Testis (tissue), 3 donors: ENCODE data around the gene PALM. TPM values are rescaled to one million over a fixed set of nuclear protein-coding genes. Genes with fewer than 3 reads are reported as not detected.
"Not testable (repeated sequence)": the region's sequence is repeated elsewhere in the genome, so short reads cannot be mapped to it uniquely, and the experiment has no call there.

ENCODE experiments used
- DNase-seq: peaks from one replicate; pipeline ENCODE4 v3.0.0-alpha.2; 2019
- H3K27ac ChIP-seq, 2 donors: fragments of 200-600 bp; sonication (generic); one replicate each; pipeline ENCODE4 v1.5.1; 2019
- H3K27me3 ChIP-seq: fragments of 200-600 bp; sonication (generic); one replicate; pipeline ENCODE4 v1.5.1; 2019
- H3K36me3 ChIP-seq: fragments of 200-600 bp; sonication (generic); one replicate; pipeline ENCODE4 v1.5.1; 2017; ENCODE audit warnings: low read depth; ENCODE audit errors: missing control alignments
- H3K4me1 ChIP-seq: fragments of 200-600 bp; sonication (generic); one replicate; pipeline ENCODE4 v1.5.1; 2019
- H3K4me3 ChIP-seq, 2 donors: fragments of 200-600 bp; sonication (generic); one replicate each; pipeline ENCODE4 v1.5.1; 2017 to 2019
- H3K9me3 ChIP-seq: fragments of 200-600 bp; sonication (generic); one replicate; pipeline ENCODE4 v1.5.1; 2017
- CTCF ChIP-seq, 3 experiments: fragments of 450-650 bp in 2 of 3; fragments of 200-600 bp in 1 of 3; sonication (generic) in 1 of 3; IDR thresholded peaks; one replicate each; pipeline ENCODE4 v1.5.1; 2016 to 2019; ENCODE audit warnings: antibody characterized with exemption in 3 of 3, mild to moderate bottlenecking in 2 of 3, moderate library complexity in 1 of 3
- POLR2A ChIP-seq: fragments of 450-650 bp; IDR thresholded peaks from one replicate; pipeline ENCODE4 v1.6.1; 2017; ENCODE audit warnings: antibody characterized with exemption, mild to moderate bottlenecking, moderate library complexity
- WGBS, 2 donors: methylation state at CpG; one replicate each; pipeline ENCODE4 v1.1.5; 2018; 5-methylcytosine and 5-hydroxymethylcytosine counted together
- intact Hi-C: fragments of 100-400 bp; cut with DNase I; formaldehyde crosslinking; loops from one replicate; pipeline ENCODE4 v1.15.1; 2023; ENCODE audit warnings: low total_unique reads
- polyA plus RNA-seq: library from polyadenylated mRNA; stranded (reverse); fragments of 350-450 nt; fragmentation: Illumina TruSeq; extraction: RNeasy Lipid Tissue Mini Kit (QIAGEN cat#74804); gene quantifications from one replicate; pipeline ENCODE4 v1.2.3, GENCODE V29; 2014; ENCODE audit warnings: low read depth, low replicate concordance; ENCODE audit not compliant: insufficient read depth
- total RNA-seq, 2 donors: library from RNA; depleted of rRNA; stranded (reverse); fragments of >200 nt; gene quantifications; one replicate each; pipeline ENCODE4 v1.2.3, GENCODE V29; 2016

The PALM gene
- total and polyA plus RNA-seq, 3 donors from 2014 or later, result 35.5 to 47.8 (median 46.4) TPM

- Histone ChIP-seq H3K4me1 (no peaks in the 10 kb centered on the region), H3K4me3 (no peak overlapping the region), H3K27me3 (no peaks in the 10 kb centered on the region), H3K9me3 (no peaks in the 10 kb centered on the region), H3K27ac (no peak overlapping the region), H3K36me3 (no peaks in the 10 kb centered on the region)
- intact Hi-C loops, result no loop called here
- 49 to 74% methylated on average over 33 to 41 of the region's 41 CpGs for WGBS, 2 donors
- DNase-seq, result no peak
- no peak for TF ChIP-seq POLR2A
- no peak for TF ChIP-seq CTCF (IDR thresholded peaks at IDR 0.05)
These were observed 14.0 kb upstream of the PALM start for GRCh38 chr19:694481-695351.

GRCh38 chr19:695352-695949, 13.3 kb upstream of the PALM start, which contains the start of gene PRSS57:
TSS of gene PRSS57 (minus strand) at chr19:695452. CDS start at chr19:695430, 22 bp downstream.
- no peak within 1 kb of the TSS for H3K4me3 ChIP-seq
- no peaks in the 10 kb centered on the region for H3K4me1 ChIP-seq
- no peak within 1 kb of the TSS for H3K27ac ChIP-seq
- H3K9me3 ChIP-seq, result no peaks in the 10 kb centered on the region
- no peaks in the 10 kb centered on the region for H3K27me3 ChIP-seq
- no peaks in the 10 kb centered on the region for H3K36me3 ChIP-seq
- TF ChIP-seq POLR2A, result no peak
- no peak for DNase-seq
- intact Hi-C loops, result no loop called here
- 77 to 85% methylated on average over 23 to 30 of the region's 31 CpGs for WGBS, 2 donors

GRCh38 chr19:698529-698928, 10.2 kb upstream of the PALM start:
- H3K4me3 ChIP-seq, H3K9me3 ChIP-seq, DNase-seq, H3K4me1 ChIP-seq, intact Hi-C loops, H3K27me3 ChIP-seq, H3K27ac ChIP-seq, H3K36me3 ChIP-seq: not testable (repeated sequence)
- 94 to 97% methylated on average over 15 of the region's 15 CpGs for WGBS, 2 donors

- H3K27me3 ChIP-seq, H3K27ac ChIP-seq, H3K4me1 ChIP-seq, H3K36me3 ChIP-seq, intact Hi-C loops, H3K9me3 ChIP-seq, DNase-seq, H3K4me3 ChIP-seq: not testable (repeated sequence)
- 76% methylated on average over 9 to 14 of the region's 14 CpGs for WGBS, 2 donors
These were observed 8.8 kb upstream of the PALM start for GRCh38 chr19:699885-700284.

GRCh38 chr19:702847-703246, 5.9 kb upstream of the PALM start:
- H3K4me3 ChIP-seq, H3K4me1 ChIP-seq, H3K9me3 ChIP-seq, DNase-seq, H3K27me3 ChIP-seq, H3K27ac ChIP-seq, intact Hi-C loops, H3K36me3 ChIP-seq: not testable (repeated sequence)
- WGBS, 2 donors, result 76 to 79% methylated on average over 6 of the region's 6 CpGs

GRCh38 chr19:703329-703650, 5.4 kb upstream of the PALM start:
- Histone ChIP-seq H3K36me3 (no peaks in the 10 kb centered on the region), H3K27ac (no peak overlapping the region), H3K9me3 (no peaks in the 10 kb centered on the region), H3K27me3 (no peaks in the 10 kb centered on the region), H3K4me1 (peaks cover 8% of the 10 kb centered on the region), H3K4me3 (no peak overlapping the region)
- no peak for DNase-seq
- intact Hi-C loops, result no loop called here
- TF ChIP-seq CTCF (IDR thresholded peaks at IDR 0.05) (no peak), POLR2A (no peak)
- WGBS, 2 donors, result 53 to 57% methylated on average over 4 of the region's 4 CpGs
